ENCODE measurements around the gene ARMH3. TPM values are rescaled to one million over a fixed set of nuclear protein-coding genes. Genes with fewer than 3 reads are reported as not detected.

The ARMH3 gene
- total RNA-seq, 1 donor from 2014 or later, result 6.3 TPM

DNA sequence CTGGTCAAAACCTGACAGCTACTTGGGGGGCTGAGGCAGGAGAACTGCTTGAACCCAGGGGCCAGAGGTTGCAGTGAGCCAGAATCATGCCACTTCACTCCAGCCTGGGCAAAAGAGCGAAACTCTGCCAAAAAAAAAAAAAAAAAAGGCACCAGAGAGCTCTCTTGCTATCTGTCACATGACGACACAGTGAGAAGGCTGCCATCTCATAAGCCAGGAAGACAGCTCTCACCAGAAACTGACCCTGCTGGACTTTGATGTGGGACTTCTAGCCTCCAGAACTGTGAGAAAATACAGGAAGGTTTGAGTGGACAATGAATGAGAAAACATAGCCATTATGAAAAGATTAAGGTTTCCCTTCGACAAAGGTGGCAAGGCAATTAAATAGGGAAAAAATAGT, 161.2 kb downstream of the ARMH3 start:
- FAIRE-seq (no peak), DNase-seq (ENCODE audit: low read depth) (no peak)
- Histone ChIP-seq H3K27me3 (ENCODE audit: control insufficient read depth, insufficient read depth, low read length) (no peaks in the 10 kb centered on the region), H3K4me3 (ENCODE audit: low read depth, low read length) (no peak overlapping the region), H3K36me3 (ENCODE audit: control insufficient read depth, insufficient read depth, low read length) (no peaks in the 10 kb centered on the region)
- TF ChIP-seq, protein P1, sequence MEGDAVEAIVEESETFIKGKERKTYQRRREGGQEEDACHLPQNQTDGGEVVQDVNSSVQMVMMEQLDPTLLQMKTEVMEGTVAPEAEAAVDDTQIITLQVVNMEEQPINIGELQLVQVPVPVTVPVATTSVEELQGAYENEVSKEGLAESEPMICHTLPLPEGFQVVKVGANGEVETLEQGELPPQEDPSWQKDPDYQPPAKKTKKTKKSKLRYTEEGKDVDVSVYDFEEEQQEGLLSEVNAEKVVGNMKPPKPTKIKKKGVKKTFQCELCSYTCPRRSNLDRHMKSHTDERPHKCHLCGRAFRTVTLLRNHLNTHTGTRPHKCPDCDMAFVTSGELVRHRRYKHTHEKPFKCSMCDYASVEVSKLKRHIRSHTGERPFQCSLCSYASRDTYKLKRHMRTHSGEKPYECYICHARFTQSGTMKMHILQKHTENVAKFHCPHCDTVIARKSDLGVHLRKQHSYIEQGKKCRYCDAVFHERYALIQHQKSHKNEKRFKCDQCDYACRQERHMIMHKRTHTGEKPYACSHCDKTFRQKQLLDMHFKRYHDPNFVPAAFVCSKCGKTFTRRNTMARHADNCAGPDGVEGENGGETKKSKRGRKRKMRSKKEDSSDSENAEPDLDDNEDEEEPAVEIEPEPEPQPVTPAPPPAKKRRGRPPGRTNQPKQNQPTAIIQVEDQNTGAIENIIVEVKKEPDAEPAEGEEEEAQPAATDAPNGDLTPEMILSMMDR (IDR thresholded peaks at IDR 0.05; ENCODE audit: insufficient read depth, low read length, severe bottlenecking), result no peak

DNA sequence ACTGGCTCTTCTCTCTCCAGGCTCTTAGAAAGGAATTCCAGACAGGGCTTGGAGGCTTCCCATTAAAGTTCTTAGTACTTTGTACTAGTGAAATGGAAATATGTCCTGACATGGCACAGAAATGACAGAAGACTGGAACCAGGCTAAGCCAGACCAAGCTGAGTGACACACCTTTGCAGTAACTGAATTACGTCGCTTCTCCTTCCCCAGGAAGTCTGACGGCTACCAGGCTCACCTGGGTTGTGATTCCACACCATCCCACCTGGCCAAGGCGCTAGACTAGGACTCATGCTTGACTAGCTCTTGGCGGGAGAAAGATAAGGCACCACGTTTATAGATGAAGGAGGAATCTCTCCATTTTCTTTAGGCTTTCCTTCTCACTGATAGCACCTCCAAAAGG, 161.7 kb downstream of the ARMH3 start:
- no peaks in the 10 kb centered on the region for H3K36me3 ChIP-seq (ENCODE audit: control insufficient read depth, insufficient read depth, low read length)
- DNase-seq (ENCODE audit: low read depth) (no peak), FAIRE-seq (no peak)
- TF ChIP-seq, protein P1 (IDR thresholded peaks at IDR 0.05; ENCODE audit: insufficient read depth, low read length, severe bottlenecking), result no peak
- H3K4me3 ChIP-seq (ENCODE audit: low read depth, low read length), result no peak overlapping the region
- no peaks in the 10 kb centered on the region for H3K27me3 ChIP-seq (ENCODE audit: control insufficient read depth, insufficient read depth, low read length)

DNA sequence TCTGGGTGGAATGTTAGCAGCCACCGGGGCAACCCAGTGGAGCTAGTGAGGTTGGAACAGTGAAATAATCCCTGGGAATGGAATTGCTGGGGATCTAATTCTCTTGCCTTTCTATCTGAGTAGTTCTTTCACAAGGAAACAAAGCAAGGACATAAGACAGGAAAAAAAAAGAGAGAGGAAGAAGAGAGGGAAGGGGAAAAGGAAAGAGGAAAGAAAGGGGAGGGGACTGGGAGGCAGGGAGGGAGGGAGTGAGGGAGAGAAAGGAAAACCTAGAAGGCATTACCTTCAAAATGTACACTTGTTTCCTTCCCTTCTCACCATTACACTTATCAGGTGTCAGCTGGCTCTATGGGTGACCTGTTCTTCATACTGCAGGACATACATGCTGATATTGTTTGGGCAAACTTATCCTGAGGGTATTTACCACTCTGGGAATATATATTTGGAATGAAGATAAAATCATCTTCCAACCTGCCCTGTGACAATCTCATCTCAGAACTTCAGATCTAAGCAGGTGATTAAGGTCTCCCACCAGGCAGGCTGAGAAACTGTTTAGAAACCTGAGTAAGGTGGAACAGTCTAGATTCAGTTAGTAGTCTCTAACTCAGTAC, 162.4 kb downstream of the ARMH3 start:
- Histone ChIP-seq H3K4me3 (ENCODE audit: low read depth, low read length) (no peak overlapping the region), H3K36me3 (ENCODE audit: control insufficient read depth, insufficient read depth, low read length) (no peaks in the 10 kb centered on the region), H3K27me3 (ENCODE audit: control insufficient read depth, insufficient read depth, low read length) (no peaks in the 10 kb centered on the region)
- DNase-seq (ENCODE audit: low read depth) (no peak), FAIRE-seq (no peak)
- TF ChIP-seq, protein P1 (IDR thresholded peaks at IDR 0.05; ENCODE audit: insufficient read depth, low read length, severe bottlenecking), result no peak

DNA sequence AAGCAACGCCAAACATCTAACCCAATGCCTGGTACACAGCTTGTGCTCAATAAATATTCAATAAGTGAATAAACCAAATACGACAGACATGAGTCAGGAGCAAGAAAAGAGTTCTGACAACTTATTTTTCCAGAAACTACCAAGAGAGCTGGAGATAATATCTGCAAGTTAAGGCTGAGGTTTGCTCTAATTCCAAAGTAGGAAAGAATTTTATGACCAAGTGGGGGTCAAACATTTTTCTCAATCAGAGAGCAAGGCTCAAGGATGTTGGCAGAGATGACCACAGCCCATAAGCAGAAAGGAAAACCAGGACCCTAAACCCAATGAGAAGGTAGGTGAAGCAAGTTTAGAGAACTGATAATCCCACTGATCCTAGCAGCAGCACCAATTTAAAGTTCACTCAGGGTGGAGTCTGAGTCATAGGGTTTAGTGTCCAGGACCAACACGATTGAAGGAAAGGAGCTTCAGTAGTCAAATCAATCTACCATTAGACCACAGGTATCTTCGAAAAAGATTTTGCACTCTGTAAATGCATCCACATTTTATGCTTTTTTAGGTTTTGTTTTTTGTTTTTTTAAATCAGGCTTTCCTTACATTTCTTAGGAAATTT, 163.1 kb downstream of the ARMH3 start:
- H3K27me3 ChIP-seq (ENCODE audit: control insufficient read depth, insufficient read depth, low read length), result no peaks in the 10 kb centered on the region
- FAIRE-seq (no peak), DNase-seq (ENCODE audit: low read depth) (no peak)
- H3K4me3 ChIP-seq (ENCODE audit: low read depth, low read length), result no peak overlapping the region
- TF ChIP-seq, protein P1 (IDR thresholded peaks at IDR 0.05; ENCODE audit: insufficient read depth, low read length, severe bottlenecking), result no peak
- no peaks in the 10 kb centered on the region for H3K36me3 ChIP-seq (ENCODE audit: control insufficient read depth, insufficient read depth, low read length)

DNA sequence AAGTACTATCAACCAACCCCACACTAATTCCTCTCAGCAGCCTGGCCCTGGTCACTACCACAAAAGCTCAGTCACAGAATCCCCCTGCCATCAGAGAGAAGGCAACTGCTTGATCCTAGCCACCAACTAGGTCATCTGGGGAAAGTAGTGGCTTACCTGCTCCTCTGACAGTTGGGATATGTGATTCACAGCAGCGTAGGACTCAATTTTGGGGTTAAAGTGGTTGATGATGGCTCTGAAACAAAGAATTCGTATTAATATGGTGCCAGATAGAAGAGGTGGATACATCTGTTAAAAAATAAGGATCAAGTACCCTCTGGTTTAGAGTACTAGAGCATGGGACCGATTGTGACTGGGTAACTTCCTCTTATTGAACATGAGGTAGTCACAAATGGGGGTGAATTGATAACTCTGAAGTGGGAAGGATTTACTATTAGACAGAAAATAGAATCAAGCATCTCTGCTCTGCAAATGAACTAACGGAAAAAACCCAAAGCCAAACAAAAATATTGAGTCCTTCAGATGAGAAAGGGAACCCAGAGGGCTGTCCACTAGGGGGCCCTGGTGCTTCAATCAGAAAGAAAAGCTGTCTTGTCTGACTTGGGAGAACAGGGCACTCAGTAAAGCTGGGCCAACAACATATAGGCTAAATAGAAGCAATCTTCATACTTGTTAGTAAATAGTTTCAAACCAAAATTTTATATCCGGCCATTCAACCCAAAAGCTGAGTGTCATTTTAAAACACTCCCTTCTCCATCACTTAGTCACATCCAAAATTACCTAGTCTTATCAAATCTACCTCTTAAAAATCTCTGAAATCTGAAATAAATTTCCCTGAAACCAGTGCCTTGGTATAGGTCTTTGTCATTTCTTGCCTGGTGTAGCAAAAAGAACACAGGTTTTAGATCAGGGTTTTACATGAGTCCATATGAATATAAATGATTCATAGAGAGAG, 166.4 kb downstream of the ARMH3 start:
- no peaks in the 10 kb centered on the region for H3K36me3 ChIP-seq (ENCODE audit: control insufficient read depth, insufficient read depth, low read length)
- H3K4me3 ChIP-seq (ENCODE audit: low read depth, low read length), result no peak overlapping the region
- H3K27me3 ChIP-seq (ENCODE audit: control insufficient read depth, insufficient read depth, low read length), result no peaks in the 10 kb centered on the region
- TF ChIP-seq, protein P1 (IDR thresholded peaks at IDR 0.05; ENCODE audit: insufficient read depth, low read length, severe bottlenecking), result peak; percentile 86
- no peak for FAIRE-seq
- DNase-seq (ENCODE audit: low read depth), result peak; percentile 61

Measured in bronchial epithelial cell (primary cell).